ENCODE measurements around the gene POLD4.

Gene POLD4

GRCh38 chr11:67387518-67387917, 34.2 kb upstream of the POLD4 start:
- no peak for DNase-seq (ENCODE audit: low spot score)

DNA sequence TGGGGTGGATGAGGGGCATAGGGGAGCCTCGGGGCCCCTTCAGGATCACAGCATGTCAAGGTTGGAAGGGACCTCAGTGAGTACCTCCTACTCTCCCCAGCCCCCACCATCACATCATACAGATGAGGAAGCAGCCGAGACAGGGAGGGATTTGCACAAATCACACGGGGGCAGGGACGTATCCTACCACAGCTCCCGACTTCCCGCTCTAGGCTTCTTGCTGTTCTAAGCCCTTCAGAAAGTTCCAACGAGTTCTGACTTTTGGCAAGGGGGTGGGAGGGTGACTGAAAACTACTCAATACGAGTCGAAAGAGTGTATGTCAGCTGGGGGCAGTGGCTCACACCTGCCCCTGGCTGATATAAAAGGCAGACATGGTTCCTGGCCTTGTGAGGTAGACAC, 33.7 kb upstream of the POLD4 start:
- DNase-seq (ENCODE audit: low spot score), result peak; percentile 23

- peak; percentile 56 for DNase-seq (ENCODE audit: low spot score)
Measured at GRCh38 chr11:67384851-67385366, 31.6 kb upstream of the POLD4 start.

DNA sequence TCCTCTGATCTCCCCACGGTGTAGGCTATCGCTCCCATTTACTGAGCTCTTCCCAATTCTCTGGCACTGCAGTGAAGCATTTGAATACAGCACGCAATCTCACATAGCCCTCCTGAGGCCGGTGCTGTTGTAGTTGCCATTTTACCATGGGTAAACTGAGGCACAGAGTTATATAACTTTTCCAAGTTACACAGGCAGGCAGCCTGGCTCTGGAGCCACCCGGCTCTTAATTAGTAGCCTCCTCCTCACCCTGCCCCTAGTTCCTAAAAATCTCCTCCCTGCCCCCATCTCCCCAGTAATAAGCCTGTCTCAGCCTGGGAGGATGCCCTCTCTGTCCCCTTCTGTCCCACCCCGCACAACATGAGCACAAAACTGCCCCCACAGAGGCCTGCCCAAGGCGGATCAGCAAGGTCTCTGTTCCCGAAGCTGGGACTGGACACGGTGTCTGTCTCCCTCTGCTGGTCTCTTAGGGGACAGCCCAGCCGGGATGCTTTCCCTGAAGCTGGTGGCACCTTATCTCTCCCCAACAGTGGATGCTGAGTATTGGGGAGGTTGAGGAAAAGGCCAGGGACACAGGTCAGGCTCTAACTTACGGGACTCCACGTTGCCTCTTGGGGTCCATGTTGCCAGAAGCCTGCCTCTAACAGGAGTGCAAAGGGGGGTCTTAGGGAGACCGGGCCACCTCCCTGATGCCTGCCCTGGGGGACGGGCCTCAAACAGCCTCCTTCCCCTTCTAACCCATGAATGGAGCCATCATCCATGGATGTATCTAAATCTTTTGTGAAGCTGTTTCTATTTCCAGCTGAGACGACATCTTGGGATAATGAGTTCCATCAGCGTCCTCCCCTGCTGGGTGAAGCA, 29.2 kb upstream of the POLD4 start:
- peak; percentile 78 for DNase-seq (ENCODE audit: low spot score)

DNA sequence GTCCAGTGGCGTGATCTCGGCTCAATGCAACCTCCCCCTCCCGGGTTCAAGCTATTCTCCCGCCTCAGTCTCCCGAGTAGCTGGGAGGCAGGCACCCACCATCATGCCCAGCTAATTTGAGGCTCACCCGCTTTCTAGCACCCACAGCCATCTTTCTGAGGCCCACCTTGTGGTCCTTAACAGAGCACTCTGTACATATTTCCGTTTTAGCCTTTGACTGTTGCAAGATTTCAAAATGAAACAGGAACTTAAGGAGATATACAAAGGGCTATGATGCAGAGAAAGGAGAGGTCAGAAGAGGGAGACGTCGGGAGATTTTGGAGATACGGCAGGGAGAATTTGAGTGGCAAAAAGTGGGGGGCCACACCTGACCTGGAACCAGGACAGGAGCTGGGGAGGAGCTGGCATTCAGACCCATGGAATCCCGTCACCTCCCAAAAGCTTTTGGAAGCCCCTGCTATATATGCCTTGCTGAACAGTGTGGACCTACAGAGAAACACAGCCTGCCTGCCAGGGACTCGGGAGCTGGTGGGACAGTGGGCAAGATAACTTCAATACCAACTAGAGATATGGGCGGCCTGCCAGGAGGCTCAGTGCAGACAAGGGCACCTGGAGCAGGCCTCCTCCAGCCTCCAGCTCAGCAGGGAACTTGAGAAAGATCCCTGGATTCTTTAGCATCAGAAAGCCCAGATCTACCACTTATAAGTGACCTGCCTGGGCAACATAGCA, 28.1 kb upstream of the POLD4 start:
- peak; percentile 53 for DNase-seq (ENCODE audit: low spot score)

DNA sequence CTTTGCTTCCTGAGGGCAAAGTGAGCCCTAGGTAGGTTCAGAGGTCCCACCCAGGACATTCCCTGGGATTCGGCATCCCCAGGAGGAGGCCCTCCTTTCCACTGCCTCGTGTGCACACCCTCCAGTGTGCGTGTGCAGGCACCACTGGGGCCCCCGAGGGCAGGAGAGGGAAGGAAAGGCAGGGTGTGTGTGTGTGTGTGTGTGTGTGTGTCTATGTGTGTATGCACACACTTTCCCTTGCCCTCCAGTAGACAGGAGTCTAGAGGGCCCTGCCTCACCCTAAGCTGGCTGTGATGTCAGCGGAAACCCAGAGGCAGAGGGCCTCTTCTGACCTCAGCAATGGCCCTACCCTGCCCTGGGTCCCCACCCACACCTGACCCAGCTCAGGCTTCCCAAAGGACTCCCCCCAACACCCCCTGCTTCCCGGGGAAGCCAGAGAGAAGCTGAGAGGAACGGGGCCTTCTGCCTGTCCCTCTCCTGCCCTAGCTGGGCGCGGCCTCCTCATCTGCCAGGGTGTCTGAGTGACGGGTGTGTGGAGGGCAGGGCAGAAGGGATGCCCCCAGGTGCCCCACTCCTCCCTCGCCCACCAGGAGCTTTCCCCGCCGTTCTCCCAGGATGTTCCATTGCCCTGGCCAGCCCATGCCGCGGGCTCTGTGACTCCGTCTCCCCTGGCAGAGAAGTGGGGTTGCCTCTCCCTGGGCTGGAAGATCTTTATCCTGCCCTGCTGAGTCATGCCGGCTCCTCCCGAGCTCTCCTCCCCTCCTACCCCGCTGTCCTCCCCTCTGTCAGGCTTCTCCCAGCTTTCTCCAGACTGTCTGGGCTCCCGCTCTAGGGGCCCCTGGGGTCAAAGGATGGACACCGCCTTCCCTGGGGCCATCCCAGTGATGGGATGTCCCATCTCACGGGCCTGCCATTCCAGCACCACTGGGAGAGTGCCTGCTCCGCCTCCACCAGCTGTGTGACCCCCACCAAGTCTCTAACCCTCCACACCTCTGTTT, 26.0 kb upstream of the POLD4 start:
- DNase-seq (ENCODE audit: low spot score), result no peak

DNA sequence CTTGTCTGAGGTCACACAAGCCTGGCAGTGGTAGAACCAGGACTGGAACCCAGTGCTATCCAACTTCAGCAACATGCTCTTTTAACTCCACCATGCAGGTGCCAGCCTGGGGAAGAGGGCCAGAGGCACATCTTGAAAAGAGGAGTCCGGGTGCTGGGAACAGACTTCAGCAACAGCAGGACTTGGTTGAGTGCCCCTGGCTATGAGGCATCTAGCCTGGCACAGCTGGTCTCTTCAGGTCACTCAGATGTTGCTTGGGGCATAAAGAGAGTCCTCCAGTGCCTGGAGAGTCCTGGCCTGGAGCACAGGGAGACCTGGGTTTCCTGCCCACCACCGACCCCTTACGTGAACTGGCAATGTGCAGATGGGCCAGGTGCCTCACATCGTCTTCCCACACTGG, 25.2 kb upstream of the POLD4 start:
- no peak for DNase-seq (ENCODE audit: low spot score)

GRCh38 chr11:67376873-67377808, 23.8 kb upstream of the POLD4 start:
- DNase-seq (ENCODE audit: low spot score), result no peak

- no peak for DNase-seq (ENCODE audit: low spot score)
Measured at GRCh38 chr11:67376063-67376820, 22.9 kb upstream of the POLD4 start.

DNA sequence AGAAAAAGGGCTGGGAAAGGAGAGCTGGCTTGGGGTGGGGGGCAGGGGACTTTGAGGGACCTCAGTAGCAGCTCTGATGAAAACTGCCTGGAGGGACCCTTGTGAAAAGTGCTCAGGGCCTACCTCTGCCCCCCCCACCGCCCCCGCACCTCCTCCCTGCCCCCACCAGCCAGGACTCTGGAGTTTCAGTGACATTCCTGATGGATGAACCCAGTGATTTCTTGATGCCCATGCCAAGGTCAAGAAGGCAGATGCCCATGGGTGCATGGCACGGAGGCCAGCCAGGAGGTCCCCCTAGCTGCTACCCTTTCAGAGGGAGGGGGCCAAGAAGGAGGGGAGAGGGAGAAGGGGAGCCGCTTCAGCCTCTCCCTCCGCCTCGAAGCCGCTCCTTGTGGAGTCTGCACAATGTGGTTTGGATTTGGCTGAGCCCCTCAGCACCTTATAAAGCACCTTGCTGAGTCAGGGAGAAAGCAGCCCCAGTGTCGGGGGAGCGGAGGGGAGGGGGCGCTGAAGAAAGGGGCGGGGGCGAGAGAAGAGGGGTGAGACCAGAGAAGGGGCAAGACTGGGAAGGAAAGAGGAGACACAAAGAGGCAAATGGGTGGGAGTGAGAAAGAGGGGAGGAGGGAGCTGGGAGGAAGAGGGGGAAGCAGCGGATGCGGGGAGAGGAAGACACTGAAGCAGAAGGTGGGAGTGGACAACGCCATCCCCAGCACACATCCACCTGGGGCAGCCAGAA, 22.1 kb upstream of the POLD4 start:
- DNase-seq (ENCODE audit: low spot score), result no peak

GRCh38 chr11:67374571-67375281, 21.4 kb upstream of the POLD4 start:
- no peak for DNase-seq (ENCODE audit: low spot score)

DNA sequence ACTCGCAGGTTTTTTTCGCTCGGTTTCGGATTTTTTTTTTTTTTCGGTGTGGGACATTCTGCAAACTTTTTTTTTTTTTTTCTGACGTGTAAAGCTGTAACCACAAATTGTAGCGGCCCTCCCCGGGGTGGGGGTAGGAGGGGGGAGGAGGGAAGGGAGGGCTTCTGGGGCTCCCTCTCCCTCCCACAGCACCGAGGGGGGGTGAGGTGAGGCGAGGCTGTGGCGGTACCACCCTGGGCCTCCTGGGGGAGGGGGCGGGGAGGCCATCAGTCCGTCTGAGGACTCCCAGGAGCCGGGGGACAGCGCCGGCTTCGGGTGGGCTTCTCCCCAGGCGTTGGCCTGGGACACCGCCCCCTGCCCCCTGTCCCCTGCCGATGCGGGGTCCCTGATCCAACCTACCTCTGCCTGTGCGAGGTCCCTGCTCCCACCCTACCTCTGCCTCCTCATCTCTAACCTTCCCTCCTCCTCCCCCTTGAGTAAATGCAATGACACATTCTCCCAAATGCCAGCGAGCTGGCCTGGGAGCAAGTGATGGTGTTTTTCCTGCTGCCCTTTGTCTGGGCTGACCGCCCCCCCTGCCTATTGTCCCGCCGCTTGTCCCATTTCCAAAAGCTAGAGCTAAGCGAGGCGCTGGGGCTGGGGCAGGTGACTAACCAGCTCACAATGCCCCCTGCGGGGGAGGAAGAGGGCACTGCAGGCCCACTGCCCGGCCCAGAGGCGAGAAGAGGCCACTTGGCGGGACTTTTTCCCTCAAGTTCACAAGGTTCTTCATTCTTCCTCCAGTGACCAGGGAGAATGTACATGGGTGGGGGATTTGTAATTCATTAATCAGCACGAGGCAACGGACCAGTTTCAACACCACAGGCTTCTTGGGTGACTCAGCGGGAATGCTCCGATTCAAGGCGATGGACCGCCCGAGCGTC, 20.6 kb upstream of the POLD4 start:
- no peak for DNase-seq (ENCODE audit: low spot score)

DNA sequence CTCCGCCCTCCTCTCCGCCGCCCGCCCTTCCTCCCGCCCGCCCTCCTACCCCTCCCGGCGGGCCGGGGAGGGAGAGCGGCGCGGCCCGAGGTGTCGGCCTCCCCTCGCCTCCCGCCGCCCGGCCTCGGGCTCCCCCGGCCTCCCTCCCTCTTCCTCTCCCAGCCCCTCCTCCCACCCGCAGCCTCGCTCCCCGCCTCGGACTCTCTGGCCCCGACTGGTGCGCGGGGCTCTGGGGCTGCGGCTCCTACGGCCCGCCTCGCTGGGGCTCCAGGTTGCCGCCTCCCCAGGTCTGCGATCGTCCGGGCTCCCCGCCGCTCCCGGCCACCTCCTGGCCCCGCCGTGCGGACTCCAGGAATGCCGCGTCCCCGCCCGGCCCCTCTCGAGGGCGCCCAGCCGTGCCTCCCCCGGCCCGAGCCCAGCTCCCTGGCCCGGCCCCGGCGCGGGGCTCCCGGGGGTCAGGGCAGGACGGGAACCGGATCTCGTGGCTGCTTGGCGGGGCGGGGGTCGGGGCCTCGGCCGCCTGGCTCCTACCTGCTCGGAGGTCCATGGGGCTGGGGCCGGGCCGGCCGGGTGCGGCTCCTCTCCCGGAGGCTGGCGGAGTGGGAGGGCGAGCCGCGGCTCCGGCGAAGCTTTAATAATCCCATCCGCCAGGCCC, 19.8 kb upstream of the POLD4 start, which contains the start of gene CLCF1:
Gene CLCF1, minus strand, starts transcription at position 606 of the 655 bp plus-strand sequence. Its CDS starts 59 bp downstream, at position 547.
- DNase-seq (ENCODE audit: low spot score), result no peak

DNA sequence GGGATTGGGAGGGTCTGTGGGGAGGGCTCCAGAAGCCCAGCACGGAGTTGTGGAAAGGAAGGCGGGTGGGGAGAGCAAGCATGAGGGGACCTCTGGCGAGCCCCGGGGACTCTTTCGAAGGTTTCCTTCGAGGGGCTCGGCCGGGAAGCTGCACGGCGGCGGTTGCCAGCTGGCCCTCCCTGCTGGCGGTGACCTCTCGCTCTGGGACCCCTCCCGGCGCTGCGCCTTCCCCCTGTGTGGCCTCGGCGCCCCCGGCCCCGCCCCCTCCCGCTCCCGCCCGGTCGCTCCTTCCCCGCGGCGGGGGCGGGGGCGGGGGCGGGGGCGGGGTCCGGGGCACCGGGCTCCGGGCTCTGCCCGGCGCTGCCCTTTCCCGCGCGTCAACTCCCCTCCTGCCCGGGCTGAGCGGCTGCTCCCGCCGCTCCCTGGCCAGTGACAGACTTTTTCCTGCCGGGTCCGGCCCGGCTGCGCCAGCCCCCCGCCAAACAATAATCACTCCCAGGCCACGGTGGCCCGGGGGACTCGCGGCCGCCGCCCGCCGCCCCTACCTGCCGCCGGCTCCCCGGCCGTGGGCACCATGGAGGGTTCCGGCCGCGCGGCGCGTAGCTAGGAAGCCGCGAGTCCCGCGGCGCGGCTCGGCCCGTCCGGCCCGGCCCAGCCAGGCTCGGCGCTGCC, 19.1 kb upstream of the POLD4 start:
- DNase-seq (ENCODE audit: low spot score), result no peak

DNA sequence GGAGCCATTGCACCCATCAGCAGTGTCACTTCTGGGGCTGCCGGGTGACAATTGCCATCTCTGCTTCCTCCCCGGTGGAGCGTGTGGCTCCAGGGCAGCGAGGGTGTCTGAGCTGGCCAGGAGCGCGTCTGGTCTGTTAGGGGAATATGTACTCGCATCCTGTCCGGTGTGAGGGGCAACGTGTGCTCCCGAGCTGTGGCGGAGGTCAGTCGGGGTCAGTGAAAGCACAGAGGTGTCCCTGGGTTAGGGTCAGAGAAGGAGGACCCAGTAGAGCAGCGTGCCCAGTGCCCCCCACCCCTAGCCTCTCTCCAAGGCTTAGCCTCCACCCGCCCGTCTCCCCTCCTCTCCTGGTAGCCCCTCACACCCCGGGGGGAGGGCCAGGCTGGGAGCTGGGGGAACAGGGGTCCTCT, 18.6 kb upstream of the POLD4 start:
- DNase-seq (ENCODE audit: low spot score), result no peak

GRCh38 chr11:67371189-67371910, 18.0 kb upstream of the POLD4 start:
- DNase-seq (ENCODE audit: low spot score), result no peak

All from pons (tissue), 1 donor.